Measurements from ENCODE around the gene PLCH2.

PLCH2 gene

GRCh38 chr1:2498648-2499047, 22.6 kb downstream of the PLCH2 start:
- DNase-seq (ENCODE audit: low read depth in 2 of 2), result no peak

- DNase-seq (ENCODE audit: low read depth in 2 of 2), result no peak
These were observed 23.2 kb downstream of the PLCH2 start for GRCh38 chr1:2499260-2499659.

- DNase-seq (ENCODE audit: low read depth in 2 of 2), result no peak
These were observed 24.0 kb downstream of the PLCH2 start for GRCh38 chr1:2499986-2500596.

GRCh38 chr1:2501041-2501819, 25.1 kb downstream of the PLCH2 start:
- no peak for DNase-seq (ENCODE audit: low read depth in 2 of 2)

- DNase-seq (ENCODE audit: low read depth in 2 of 2), result no peak
These were observed 25.7 kb downstream of the PLCH2 start for GRCh38 chr1:2501820-2502119.

- no peak for DNase-seq (ENCODE audit: low read depth in 2 of 2)
These were observed 26.1 kb downstream of the PLCH2 start for GRCh38 chr1:2502210-2502609.

GRCh38 chr1:2502661-2503553, 26.8 kb downstream of the PLCH2 start:
- DNase-seq (ENCODE audit: low read depth in 2 of 2), result no peak

- no peak for DNase-seq (ENCODE audit: low read depth in 2 of 2)
These were observed 27.6 kb downstream of the PLCH2 start for GRCh38 chr1:2503554-2504224.

GRCh38 chr1:2504225-2504948, 28.3 kb downstream of the PLCH2 start:
- no peak for DNase-seq (ENCODE audit: low read depth in 2 of 2)

- no peak for DNase-seq (ENCODE audit: low read depth in 2 of 2)
These were observed 28.8 kb downstream of the PLCH2 start for GRCh38 chr1:2504949-2505272.

GRCh38 chr1:2505461-2505994, 29.4 kb downstream of the PLCH2 start:
- DNase-seq (ENCODE audit: low read depth in 2 of 2), result no peak

GRCh38 chr1:2506007-2506860, 30.1 kb downstream of the PLCH2 start:
- no peak for DNase-seq (ENCODE audit: low read depth in 2 of 2)

GRCh38 chr1:2506901-2507565, 30.9 kb downstream of the PLCH2 start:
- DNase-seq (ENCODE audit: low read depth in 2 of 2), result no peak

GRCh38 chr1:2507744-2508155, 31.7 kb downstream of the PLCH2 start:
- no peak for DNase-seq (ENCODE audit: low read depth in 2 of 2)

- DNase-seq (ENCODE audit: low read depth in 2 of 2), result no peak
These were observed 32.1 kb downstream of the PLCH2 start for GRCh38 chr1:2508180-2508579.

GRCh38 chr1:2508751-2509150, 32.7 kb downstream of the PLCH2 start:
- DNase-seq (ENCODE audit: low read depth in 2 of 2), result no peak

- no peak for DNase-seq (ENCODE audit: low read depth in 2 of 2)
These were observed 33.5 kb downstream of the PLCH2 start for GRCh38 chr1:2509589-2509988.

GRCh38 chr1:2510366-2511155, 34.5 kb downstream of the PLCH2 start:
- DNase-seq (ENCODE audit: low read depth in 2 of 2), result no peak

- no peak for DNase-seq (ENCODE audit: low read depth in 2 of 2)
These were observed 36.9 kb downstream of the PLCH2 start for GRCh38 chr1:2512862-2513421.

All from fibroblast of skin of left biceps (primary cell).